GM19324 (cell line): Measurements from ENCODE around the gene GSN.
"Not testable (repeated sequence)": the region's sequence is repeated elsewhere in the genome, so short reads cannot be mapped to it uniquely, and the experiment has no call there.

Experiments
- ATAC-seq: cut with Tn5 transposase; IDR thresholded peaks from one replicate; pipeline ENCODE4 v1.9.1; 2021; ENCODE audit warnings: mild to moderate bottlenecking, moderate library complexity; ENCODE audit not compliant: unreplicated experiment, low FRiP score

GSN gene

DNA sequence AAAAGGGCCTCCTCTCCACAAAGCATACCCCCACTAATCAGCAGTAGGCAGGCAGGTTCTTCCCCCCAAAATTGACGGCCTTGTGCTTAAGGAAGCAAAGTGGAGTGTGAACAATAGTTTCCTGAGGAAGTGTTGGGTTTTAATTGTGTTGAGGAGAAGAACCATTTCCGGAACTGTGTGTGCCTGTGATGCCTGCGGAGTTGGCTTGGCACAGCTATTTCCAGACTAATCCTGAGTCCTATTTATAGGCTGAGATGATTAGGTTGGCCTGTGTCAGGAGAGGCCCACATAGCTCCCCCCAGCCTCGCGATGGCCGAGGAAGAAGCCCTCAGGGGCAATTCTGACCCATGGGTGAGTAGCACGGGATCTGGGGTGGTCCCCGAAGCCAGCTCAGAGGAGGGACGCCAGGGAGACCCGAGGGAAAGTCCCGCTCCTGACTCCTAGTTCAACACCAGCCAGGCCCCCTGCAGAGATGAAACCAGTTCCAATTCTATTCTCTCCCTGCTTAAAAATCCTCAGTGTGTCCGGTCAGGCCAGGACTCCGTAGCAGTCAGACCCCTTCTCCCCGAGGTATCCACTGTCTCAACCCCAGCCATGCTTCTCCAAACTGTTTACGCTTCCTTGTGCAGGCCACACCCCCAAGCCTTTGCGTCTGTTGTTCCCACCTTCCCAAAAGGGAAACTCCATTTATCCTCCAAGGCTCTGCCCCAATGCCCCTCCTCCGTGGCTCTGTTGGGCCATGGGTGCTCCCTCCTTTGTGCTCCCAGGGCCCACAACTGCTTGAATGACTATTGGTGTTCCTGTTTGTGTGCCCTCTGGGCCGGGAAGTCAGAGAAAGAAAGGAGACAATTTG is 18.1 kb downstream of the GSN start:
- ATAC-seq: no peak

DNA sequence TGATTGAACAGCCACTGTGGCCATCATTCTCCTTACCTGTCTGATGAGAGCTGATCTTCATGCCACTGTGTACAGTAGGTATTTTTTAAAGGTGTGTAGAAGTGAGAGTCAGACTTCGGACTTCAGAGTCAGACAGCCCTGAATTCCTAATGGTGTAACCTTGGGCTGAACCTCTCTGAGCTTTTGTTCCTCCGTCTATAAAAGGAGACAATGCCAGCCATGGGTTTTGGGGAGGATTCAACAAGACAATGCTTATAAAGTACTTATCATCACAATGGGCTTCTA is 18.7 kb downstream of the GSN start:
- no peak for ATAC-seq

DNA sequence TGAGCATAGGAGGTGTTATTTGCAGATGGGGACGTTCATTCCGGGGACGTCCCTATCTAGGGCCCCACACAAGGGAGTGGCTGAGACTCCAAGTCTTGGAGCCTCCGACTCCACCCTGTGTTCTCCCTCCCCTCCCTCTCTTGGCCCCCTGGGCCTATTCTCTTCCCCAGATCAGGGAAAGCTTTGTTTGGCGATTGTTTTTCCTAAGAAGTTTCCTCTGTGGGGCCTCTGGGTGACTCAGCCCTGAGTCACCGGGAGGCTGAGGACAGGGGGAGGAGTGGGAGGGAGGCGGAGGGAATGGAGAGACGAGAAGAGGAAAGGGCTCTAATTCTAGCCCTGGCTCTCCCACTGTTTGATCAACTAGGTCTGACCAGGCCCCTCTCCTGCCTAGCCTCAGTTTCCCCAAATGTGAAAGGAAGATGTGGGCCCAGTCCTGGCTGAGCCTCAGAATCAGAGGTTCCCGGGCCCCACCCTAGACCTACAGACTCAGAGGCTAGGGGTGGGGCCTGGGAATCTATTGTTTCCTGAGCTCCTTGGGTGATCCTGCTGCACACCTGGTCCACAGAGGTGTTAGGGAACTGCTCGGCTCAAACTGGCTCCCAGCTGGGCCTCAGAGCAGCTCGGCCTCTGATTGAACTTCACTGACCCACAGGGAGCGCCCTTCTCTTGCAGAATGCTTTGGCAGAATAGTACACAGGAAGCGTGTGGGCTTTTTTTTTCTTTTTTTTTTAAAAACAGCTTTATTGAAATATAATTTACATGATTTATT is 19.2 kb downstream of the GSN start:
- ATAC-seq: no peak

GRCh38 chr9:121288673-121289025 is 20.7 kb downstream of the GSN start:
- ATAC-seq: no peak

GRCh38 chr9:121289026-121289771 is 21.2 kb downstream of the GSN start:
- ATAC-seq: no peak

DNA sequence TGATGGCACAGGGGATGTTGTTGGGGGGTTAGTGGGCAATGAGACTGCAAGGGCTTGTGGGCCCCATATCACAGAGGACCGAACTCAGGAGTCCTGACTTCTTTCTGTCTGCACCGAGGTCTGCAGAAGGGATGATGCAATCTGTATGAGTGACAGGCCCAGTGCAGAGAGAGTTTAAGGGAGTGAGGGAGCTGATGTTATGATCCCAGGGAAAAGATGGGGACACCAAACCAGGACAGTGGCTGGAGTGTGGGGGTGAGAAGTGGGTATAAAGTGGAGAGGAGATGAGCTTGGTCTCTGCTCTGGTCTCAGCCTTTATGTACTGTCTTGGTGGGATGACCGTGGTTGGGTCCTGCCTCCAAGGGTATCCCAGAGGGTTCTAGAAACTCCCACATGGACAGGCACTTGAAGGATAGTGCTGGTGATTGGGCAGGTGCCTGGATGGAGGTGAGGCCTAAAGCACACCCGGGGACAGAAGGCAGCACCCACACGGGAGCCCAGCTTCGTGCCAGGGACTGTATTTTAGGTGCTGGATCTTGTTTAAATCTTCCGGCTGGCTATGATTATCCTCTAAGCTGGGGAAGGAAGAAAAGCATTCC is 21.9 kb downstream of the GSN start:
- no peak for ATAC-seq

DNA sequence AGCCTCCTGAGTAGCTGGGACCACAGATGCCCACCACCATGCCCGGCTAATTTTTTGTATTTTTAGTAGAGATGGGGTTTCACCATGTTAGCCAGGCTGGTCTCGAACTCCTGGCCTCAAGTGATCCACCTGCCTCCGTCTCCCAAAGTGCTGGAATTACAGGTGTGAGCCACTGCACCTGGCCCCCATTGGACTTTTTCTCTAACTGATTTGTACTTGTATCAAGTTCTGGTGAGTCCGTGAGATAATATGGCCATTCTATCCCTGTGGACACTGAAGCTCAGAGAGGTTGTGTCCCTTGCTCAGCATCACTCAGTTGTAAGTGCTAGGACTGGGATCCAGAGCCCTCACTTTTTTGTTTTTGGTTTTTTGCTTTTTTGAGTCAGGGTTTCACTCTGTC is 23.6 kb downstream of the GSN start:
- ATAC-seq: not testable (repeated sequence)

GRCh38 chr9:121292051-121292450 is 24.1 kb downstream of the GSN start:
- no peak for ATAC-seq

DNA sequence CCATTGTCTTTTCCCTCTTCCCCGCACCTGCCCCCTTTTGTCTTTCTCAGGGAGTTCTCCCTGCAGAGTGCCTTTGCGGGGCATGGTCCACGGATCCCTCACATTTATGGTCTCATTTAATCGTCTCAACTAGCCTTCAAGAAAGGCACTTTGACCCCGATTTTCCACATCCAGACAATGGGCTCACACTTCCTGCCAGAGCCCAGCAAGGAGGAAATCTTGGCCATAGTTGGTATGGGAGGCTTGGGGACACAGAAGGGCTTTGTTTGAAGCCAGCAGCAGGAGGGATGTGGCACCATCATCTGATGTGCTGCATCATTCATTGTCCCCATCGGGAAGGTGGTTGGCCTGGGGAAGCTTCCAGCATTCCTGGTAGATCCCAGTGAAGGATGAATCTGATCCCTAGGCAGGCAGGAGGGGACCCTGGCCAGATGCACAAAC is 24.9 kb downstream of the GSN start:
- ATAC-seq: no peak

DNA sequence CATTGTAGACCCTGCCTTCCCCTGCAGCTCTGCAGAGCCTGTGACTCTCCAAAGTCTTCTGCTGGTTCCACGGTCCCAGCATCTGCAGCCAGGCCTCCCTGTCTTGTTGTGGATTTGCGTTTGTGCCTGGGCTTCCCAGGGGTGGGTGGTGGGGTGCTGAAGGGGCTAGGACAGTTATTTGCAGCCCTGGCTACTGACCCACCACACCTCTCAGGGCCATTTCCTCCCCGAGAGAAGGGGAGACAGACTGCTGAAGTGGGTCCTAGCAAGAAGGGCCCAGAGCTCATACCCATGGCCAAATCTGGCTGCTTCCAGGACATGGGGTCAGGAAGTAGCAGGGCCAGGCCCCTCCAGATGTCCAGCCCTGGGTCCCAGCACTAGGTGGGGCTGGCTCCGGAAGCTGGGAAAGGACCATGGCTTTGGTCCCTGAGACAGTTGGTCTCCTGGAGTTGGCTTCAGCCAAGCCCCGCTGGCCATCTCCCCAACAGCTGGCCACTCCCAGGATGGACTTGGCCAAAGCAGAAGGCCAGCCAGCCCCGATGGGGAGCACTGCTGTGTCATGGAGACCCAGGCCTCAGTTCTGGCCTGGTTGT is 26.3 kb downstream of the GSN start:
- ATAC-seq: no peak

- no peak for ATAC-seq
These were observed 27.1 kb downstream of the GSN start for GRCh38 chr9:121294866-121295661.

- no peak for ATAC-seq
These were observed 27.8 kb downstream of the GSN start for GRCh38 chr9:121295662-121296191.

DNA sequence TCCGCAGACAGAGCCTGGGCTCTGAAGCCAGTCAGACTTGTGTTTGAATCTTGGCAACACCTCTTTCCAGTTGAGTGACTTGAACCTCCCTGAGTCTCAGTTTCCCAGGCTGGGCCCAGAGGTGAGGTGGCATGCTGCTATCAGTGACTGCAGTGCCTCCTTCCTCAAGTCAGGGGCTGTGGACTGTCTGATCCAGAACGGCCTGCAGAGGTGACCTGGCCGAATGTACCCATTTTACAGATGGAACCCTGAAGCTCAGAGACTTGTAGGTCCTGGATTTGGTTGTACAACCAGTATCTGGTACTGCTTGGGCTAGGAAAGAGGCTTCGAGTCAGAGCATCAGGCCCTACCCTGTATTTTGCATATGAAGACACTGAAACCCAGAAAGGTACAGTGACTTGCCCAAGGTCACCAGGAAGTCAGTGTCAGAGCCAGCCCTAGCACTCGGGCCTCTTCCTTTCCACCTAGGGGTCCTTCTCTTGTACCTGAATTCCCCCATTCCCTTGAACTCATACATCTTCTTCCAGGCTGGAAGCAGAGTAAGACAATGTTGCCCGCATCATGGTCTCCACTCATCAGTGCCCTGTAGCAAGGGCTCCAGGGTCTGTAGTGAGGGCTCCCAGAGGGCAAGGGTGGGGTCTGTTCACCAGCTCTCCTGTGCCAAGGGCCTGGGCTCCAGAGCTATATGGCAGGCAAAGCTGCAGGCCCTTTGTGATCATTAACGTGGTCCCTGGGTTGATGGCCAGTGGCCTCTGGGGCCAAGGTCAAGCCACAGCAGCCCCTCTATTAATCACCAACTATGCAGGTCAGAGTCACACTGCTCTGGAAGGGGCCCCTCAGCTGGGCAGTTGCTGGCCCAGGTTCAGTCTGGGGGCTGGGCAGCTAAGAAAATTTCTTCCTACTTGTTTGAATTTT is 28.5 kb downstream of the GSN start:
- no peak for ATAC-seq

DNA sequence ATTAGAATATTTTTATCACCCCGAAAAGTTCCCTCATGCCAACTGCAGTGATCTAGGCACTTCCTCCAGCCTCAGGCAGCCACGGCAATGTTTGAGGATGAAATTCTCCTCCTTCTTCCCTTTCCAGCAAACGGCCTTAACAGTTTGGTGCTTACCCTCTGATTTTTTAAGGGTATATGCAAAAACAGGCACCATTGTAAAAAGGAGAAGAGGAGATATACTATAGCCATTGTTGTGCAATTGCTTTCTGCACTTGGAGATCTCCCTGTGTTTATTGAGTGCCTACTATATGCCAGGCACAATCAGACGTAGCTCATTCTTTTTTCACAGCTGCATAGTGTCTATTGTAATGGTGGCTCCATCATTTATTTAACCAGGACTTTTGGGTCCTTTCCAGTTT is 29.4 kb downstream of the GSN start:
- ATAC-seq: no peak

- no peak for ATAC-seq
These were observed 30.1 kb downstream of the GSN start for GRCh38 chr9:121298016-121298538.

DNA sequence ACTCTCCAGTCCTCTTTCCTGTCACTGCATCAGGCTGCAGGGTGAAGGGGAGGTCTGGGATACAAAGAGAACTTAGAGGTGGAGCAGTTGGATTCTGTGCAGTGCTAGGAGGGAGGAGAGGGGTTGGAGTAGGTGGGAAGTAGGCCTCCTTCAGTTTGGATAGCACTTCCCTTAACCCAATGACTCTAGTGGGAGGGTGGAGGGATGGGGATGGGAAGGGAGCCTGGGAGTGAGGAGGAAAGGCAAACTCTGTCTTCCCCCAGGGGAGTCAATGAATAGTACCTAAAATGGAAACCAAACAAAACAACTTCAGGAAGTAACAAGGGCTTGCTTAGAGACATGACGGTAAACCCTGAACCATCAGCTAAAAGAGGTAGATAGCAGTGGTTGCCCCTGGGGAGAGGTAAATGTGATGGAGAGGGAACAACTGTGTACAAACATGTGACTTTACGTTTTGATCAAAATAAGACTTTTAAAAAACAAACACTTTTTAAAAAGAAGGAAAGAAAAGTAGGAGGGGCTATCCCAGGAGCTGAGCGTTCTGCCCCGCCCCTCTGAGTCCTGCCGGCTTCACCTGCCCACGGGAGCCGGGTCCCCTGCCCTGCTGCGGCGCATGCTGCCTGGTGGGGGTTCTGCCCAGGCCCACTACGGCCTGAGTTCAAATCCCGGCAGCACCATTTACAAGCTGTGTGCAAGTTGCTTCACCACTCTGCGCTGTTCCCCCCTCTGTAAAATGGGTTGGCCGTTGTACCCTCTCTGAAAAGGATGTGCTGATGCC is 30.9 kb downstream of the GSN start:
- ATAC-seq: no peak

DNA sequence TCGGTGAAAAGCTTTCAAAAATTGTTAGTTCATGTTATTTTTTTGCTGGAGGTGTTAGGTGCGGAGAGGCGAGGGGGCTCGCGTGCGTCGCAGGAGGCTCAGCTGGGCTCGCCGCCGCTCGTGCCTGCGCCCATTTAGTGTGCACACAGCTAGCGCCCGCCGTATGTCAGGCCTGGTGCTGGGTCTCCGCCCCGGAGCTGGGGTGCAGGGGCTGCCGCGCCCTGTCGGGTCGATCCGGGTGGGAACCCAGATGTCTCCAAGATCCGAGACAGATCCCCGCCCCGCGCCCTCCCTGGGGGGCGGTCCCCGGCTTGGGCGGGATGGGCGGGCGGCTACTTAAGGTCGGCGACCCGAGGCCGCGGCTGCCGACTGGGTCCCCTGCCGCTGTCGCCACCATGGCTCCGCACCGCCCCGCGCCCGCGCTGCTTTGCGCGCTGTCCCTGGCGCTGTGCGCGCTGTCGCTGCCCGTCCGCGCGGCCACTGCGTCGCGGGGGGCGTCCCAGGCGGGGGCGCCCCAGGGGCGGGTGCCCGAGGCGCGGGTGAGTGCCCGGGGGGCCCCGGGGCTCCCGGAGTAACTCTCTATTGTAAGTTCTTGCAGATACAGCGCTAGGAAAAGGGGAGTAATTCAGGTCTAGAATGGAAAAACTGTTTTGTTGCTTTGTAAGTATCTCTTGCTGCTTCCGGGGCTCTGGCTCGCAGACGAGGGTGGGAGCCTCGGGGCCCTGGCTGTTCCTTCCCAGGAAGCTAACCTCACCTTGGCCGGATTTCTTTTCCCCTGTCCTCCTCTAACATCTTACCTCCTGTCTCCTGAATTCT is 31.7 kb downstream of the GSN start:
- no peak for ATAC-seq
